Measurements from ENCODE around the gene RBM19.
"Not testable (repeated sequence)": the region's sequence is repeated elsewhere in the genome, so short reads cannot be mapped to it uniquely, and the experiment has no call there.

Gene RBM19

GRCh38 chr12:114000861-114001260 lies 34.7 kb upstream of the RBM19 start:
- H3K27ac ChIP-seq (ENCODE audit: low read depth, low read length) = no peak overlapping the region
- H3K4me1 ChIP-seq (ENCODE audit: insufficient read depth, low read length) = peaks cover 2% of the 10 kb centered on the region; the same call in 1 of the 2 replicates
- H3K36me3 ChIP-seq (ENCODE audit: insufficient read depth, low read length) = no peaks in the 10 kb centered on the region
- whole genome bisulfite sequencing = 97% methylated on average over 8 of the region's 8 CpGs
- peaks cover 9% of the 10 kb centered on the region; the same call in 1 of the 2 replicates for H3K27me3 ChIP-seq (ENCODE audit: insufficient read depth, low read length)
- no peaks in the 10 kb centered on the region for H3K9me3 ChIP-seq (ENCODE audit: insufficient read depth, low read depth, low read length)
- no peak overlapping the region for H3K4me3 ChIP-seq (ENCODE audit: low read length)
- H3K9ac ChIP-seq (ENCODE audit: low read depth, low read length) = no peak overlapping the region

- WGBS = 84% methylated on average over 7 of the region's 7 CpGs
These were observed 34.1 kb upstream of the RBM19 start for GRCh38 chr12:114000261-114000660.

GRCh38 chr12:113997365-113997764 lies 31.2 kb upstream of the RBM19 start:
- H3K36me3 ChIP-seq (ENCODE audit: insufficient read depth, low read length) = no peaks in the 10 kb centered on the region
- WGBS = 88% methylated on average over 3 of the region's 3 CpGs
- H3K9me3 ChIP-seq (ENCODE audit: insufficient read depth, low read depth, low read length) = no peaks in the 10 kb centered on the region
- H3K9ac ChIP-seq (ENCODE audit: low read depth, low read length) = no peak overlapping the region
- peaks cover 9% of the 10 kb centered on the region; the same call in 1 of the 2 replicates for H3K27me3 ChIP-seq (ENCODE audit: insufficient read depth, low read length)
- H3K4me1 ChIP-seq (ENCODE audit: insufficient read depth, low read length) = peaks cover 2% of the 10 kb centered on the region; the same call in 1 of the 2 replicates
- H3K4me3 ChIP-seq (ENCODE audit: low read length) = no peak overlapping the region
- no peak overlapping the region for H3K27ac ChIP-seq (ENCODE audit: low read depth, low read length)

More at GRCh38 chr12:114000261-114000660, 34.1 kb upstream of the RBM19 start:
- not testable (repeated sequence) for H3K27ac ChIP-seq (ENCODE audit: low read depth, low read length); H3K27me3 ChIP-seq (ENCODE audit: insufficient read depth, low read length); H3K9me3 ChIP-seq (ENCODE audit: insufficient read depth, low read depth, low read length); H3K4me1 ChIP-seq (ENCODE audit: insufficient read depth, low read length); H3K9ac ChIP-seq (ENCODE audit: low read depth, low read length); H3K4me3 ChIP-seq (ENCODE audit: low read length); H3K36me3 ChIP-seq (ENCODE audit: insufficient read depth, low read length)

- Histone ChIP-seq H3K27me3 (ENCODE audit: insufficient read depth, low read length) (peaks cover 9% of the 10 kb centered on the region; the same call in 1 of the 2 replicates), H3K4me3 (ENCODE audit: low read length) (no peak overlapping the region), H3K9ac (ENCODE audit: low read depth, low read length) (no peak overlapping the region), H3K36me3 (ENCODE audit: insufficient read depth, low read length) (no peaks in the 10 kb centered on the region), H3K9me3 (ENCODE audit: insufficient read depth, low read depth, low read length) (no peaks in the 10 kb centered on the region), H3K4me1 (ENCODE audit: insufficient read depth, low read length) (peaks cover 2% of the 10 kb centered on the region; the same call in 1 of the 2 replicates), H3K27ac (ENCODE audit: low read depth, low read length) (no peak overlapping the region)
- 55% methylated on average over 7 of the region's 7 CpGs for WGBS
These were observed 29.9 kb upstream of the RBM19 start for GRCh38 chr12:113996026-113996425.

- 100% methylated on average over 2 of the region's 3 CpGs for WGBS
- Histone ChIP-seq H3K4me1 (ENCODE audit: insufficient read depth, low read length) (peaks cover 2% of the 10 kb centered on the region; the same call in 1 of the 2 replicates), H3K36me3 (ENCODE audit: insufficient read depth, low read length) (no peaks in the 10 kb centered on the region), H3K27ac (ENCODE audit: low read depth, low read length) (no peak overlapping the region), H3K27me3 (ENCODE audit: insufficient read depth, low read length) (peaks cover 9% of the 10 kb centered on the region; the same call in 1 of the 2 replicates), H3K9ac (ENCODE audit: low read depth, low read length) (no peak overlapping the region), H3K4me3 (ENCODE audit: low read length) (no peak overlapping the region), H3K9me3 (ENCODE audit: insufficient read depth, low read depth, low read length) (no peaks in the 10 kb centered on the region)
These were observed 27.9 kb upstream of the RBM19 start for GRCh38 chr12:113994051-113994450.

- H3K4me1 ChIP-seq (ENCODE audit: insufficient read depth, low read length); H3K36me3 ChIP-seq (ENCODE audit: insufficient read depth, low read length); H3K9ac ChIP-seq (ENCODE audit: low read depth, low read length); H3K4me3 ChIP-seq (ENCODE audit: low read length); H3K27me3 ChIP-seq (ENCODE audit: insufficient read depth, low read length); H3K9me3 ChIP-seq (ENCODE audit: insufficient read depth, low read depth, low read length); H3K27ac ChIP-seq (ENCODE audit: low read depth, low read length): not testable (repeated sequence)
- WGBS = 96% methylated on average over 3 of the region's 4 CpGs
These were observed 26.6 kb upstream of the RBM19 start for GRCh38 chr12:113992751-113993150.

- Histone ChIP-seq H3K4me1 (ENCODE audit: insufficient read depth, low read length) (peaks cover 2% of the 10 kb centered on the region; the same call in 1 of the 2 replicates), H3K36me3 (ENCODE audit: insufficient read depth, low read length) (no peaks in the 10 kb centered on the region), H3K4me3 (ENCODE audit: low read length) (no peak overlapping the region), H3K9ac (ENCODE audit: low read depth, low read length) (no peak overlapping the region), H3K27me3 (ENCODE audit: insufficient read depth, low read length) (no peaks in the 10 kb centered on the region), H3K9me3 (ENCODE audit: insufficient read depth, low read depth, low read length) (no peaks in the 10 kb centered on the region), H3K27ac (ENCODE audit: low read depth, low read length) (no peak overlapping the region)
- 92% methylated on average over 5 of the region's 6 CpGs for WGBS
These were observed 25.3 kb upstream of the RBM19 start for GRCh38 chr12:113991224-113992044.

GRCh38 chr12:113990250-113991223 lies 24.4 kb upstream of the RBM19 start:
- Histone ChIP-seq H3K4me3 (ENCODE audit: low read length) (no peak overlapping the region), H3K27me3 (ENCODE audit: insufficient read depth, low read length) (no peaks in the 10 kb centered on the region), H3K4me1 (ENCODE audit: insufficient read depth, low read length) (no peaks in the 10 kb centered on the region), H3K27ac (ENCODE audit: low read depth, low read length) (no peak overlapping the region), H3K36me3 (ENCODE audit: insufficient read depth, low read length) (no peaks in the 10 kb centered on the region), H3K9ac (ENCODE audit: low read depth, low read length) (no peak overlapping the region), H3K9me3 (ENCODE audit: insufficient read depth, low read depth, low read length) (no peaks in the 10 kb centered on the region)
- 43% methylated on average over 9 of the region's 10 CpGs for WGBS

GRCh38 chr12:113988976-113989375 lies 22.9 kb upstream of the RBM19 start:
- no peaks in the 10 kb centered on the region for H3K27me3 ChIP-seq (ENCODE audit: insufficient read depth, low read length)
- H3K4me3 ChIP-seq (ENCODE audit: low read length) = no peak overlapping the region
- no peaks in the 10 kb centered on the region for H3K4me1 ChIP-seq (ENCODE audit: insufficient read depth, low read length)
- H3K9me3 ChIP-seq (ENCODE audit: insufficient read depth, low read depth, low read length) = no peaks in the 10 kb centered on the region
- no peak overlapping the region for H3K27ac ChIP-seq (ENCODE audit: low read depth, low read length)
- H3K9ac ChIP-seq (ENCODE audit: low read depth, low read length) = no peak overlapping the region
- H3K36me3 ChIP-seq (ENCODE audit: insufficient read depth, low read length) = no peaks in the 10 kb centered on the region
- WGBS = 89% methylated on average over 4 of the region's 4 CpGs

- Histone ChIP-seq H3K36me3 (ENCODE audit: insufficient read depth, low read length) (no peaks in the 10 kb centered on the region), H3K4me3 (ENCODE audit: low read length) (no peak overlapping the region), H3K27me3 (ENCODE audit: insufficient read depth, low read length) (no peaks in the 10 kb centered on the region), H3K27ac (ENCODE audit: low read depth, low read length) (no peak overlapping the region), H3K9ac (ENCODE audit: low read depth, low read length) (no peak overlapping the region), H3K4me1 (ENCODE audit: insufficient read depth, low read length) (no peaks in the 10 kb centered on the region), H3K9me3 (ENCODE audit: insufficient read depth, low read depth, low read length) (no peaks in the 10 kb centered on the region)
- 98% methylated on average over 4 of the region's 4 CpGs for whole genome bisulfite sequencing
These were observed 21.9 kb upstream of the RBM19 start for GRCh38 chr12:113988064-113988451.
